ENCODE results near the gene MEOX2.

MEOX2 gene

DNA sequence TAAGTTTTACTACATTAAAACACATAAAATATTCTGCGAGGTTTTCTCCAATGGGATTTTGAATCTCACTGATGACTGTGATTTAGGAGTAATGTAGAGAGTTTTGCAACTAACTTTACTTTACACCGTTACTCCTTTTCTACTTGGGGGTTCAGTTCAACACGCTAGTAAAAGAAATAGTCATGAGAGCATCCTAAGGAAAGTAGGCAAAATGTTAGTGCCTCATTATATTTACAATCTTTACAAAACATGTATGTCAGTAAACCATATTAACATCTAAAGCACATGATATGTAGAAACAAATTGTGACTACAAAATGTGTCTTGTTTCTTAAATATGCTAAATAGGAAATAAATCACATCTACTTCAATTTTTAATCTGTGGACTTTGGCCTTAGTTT is 6.0 kb downstream of the MEOX2 start:
- DNase-seq = no peak

DNA sequence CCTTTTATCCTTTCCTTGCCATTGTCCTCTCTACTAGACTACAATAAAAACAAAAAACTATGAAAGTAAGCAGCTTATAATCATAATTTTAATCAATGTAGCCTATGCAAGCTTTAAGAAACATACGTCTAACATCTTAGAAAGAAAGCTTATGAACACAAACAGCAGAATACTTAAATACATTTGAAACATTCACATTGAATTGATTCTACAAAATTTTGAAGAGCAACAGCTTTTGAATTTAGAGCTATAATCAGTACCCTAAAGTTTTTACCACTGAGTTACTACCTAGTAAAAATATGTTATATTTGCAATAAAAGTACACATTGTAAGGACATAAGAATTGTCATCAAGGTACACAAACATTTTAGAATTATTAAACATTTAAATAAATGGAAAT is 7.2 kb downstream of the MEOX2 start:
- DNase-seq = no peak

- no peak for DNase-seq
Observed at GRCh38 chr7:15678653-15679052, 7.8 kb downstream of the MEOX2 start.

DNA sequence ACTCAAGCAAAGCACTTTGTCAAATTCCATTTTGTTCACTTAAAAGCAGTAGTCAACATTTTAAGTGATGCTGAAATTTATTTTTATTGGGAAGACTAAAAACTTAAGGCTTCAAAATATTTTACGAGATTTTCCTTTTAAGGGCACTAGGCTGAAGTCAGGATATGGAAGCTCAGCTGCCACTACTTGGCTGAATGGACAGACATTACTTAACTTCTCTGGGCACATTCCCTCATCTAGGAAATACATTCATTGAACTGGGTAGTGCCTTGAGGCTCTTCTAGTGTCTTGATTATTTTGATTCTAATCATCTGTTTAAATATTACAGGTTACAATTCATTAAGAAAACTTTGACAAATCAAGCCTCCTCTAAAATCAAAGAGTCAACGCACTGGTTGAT is 11.1 kb downstream of the MEOX2 start:
- DNase-seq = no peak

DNA sequence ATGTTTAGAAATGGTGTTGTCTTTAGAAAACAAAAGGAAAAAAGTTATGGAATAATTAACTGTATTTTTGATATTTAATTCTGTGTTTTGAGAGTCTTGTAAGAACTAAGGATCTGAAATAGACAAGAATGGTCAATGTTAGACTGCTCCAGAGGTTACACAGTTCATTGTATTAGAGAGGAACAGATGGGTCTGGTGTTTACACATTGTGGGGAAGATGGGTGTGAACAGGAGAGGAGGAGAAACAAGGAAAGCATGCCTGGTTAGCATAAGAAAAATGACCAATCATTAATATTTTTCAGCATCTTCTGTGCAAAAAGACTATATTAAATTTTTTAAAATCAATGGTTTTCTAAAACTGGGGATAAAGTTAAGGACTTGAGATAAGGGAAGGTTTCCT is 11.9 kb downstream of the MEOX2 start:
- no peak for DNase-seq

GRCh38 chr7:15669443-15670090 is 16.9 kb downstream of the MEOX2 start:
- no peak for DNase-seq

GRCh38 chr7:15667991-15668390 is 18.5 kb downstream of the MEOX2 start:
- no peak for DNase-seq

DNA sequence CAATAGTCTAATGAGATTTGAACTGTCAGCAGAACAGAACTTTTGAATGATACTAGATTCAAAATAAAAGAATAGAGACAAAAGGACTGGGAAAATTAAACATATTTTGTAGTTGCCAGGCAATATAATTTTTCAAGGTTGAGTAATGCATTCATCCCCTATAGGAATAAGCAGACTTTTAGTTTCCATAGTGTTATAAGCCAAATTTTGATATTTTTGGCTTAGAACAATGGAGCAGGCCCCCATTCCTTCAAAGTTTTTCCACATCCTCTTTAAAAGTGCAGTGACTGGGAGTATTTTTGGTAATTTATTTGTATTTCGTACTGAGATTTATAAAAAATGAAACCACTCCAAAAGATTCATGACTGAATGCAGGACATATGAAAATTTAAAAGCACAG is 24.0 kb downstream of the MEOX2 start:
- DNase-seq = no peak

GRCh38 chr7:15658247-15658646 is 28.2 kb downstream of the MEOX2 start:
- no peak for DNase-seq

DNA sequence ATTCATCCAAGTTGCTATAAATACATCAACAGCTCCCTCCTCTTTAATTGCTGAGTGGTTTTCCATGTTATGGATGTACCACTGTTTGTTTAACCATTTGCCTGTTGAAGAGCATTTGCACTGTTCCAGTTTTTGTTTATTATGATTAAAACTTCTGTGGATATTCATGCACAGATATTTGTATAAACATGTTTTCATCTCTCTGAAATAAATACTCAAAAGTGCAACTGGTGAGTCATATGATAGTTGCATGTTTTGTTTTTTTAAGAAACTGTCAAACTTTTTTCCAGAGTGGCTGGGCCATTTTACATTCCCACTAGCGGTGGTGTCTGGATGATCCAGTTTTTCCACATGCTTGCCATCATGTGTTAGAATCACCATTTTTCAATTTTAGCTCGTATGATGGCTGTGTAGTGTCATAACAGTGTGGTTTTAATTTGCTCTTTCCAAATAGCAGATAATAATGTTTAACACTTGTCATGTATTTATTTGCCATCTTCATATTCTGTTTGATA is 33.6 kb downstream of the MEOX2 start:
- DNase-seq = no peak

DNA sequence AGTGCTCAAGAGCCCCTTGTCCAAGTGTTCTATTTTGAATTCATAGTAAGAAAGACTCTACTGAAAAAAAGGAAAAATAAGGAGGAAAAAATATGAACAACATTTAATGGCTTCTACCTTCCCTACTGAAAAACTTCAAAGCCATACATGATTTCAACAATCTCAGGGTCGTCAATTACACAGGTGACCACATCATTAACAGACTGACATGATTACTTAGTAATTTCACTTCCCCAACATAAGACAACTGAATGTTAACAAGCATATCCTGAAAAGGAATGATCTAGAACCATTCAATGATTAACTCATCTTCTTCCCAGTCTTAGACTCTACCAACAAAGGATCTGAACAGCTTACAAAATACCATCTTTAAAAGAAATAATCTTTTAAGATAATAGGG is 34.8 kb downstream of the MEOX2 start:
- DNase-seq = no peak

DNA sequence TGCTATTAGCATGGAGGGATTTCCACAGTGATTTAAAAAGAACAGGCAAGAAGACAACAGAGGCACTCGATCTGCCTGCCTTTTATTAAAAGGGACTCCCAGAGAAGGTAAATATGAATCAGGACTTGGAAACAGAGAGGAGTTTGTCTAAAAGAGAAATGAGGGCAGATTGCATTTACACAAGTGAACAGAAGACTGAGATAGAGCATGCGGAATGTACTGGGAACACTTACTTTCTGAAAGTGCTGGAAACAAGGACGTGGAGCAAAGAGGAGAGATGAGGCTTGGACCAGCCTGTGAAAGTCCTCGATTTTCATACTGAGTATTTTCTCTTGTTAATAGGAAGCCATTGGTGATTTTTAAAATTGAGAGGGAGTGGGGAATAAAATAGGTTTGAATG is 35.7 kb downstream of the MEOX2 start:
- DNase-seq = no peak

DNA sequence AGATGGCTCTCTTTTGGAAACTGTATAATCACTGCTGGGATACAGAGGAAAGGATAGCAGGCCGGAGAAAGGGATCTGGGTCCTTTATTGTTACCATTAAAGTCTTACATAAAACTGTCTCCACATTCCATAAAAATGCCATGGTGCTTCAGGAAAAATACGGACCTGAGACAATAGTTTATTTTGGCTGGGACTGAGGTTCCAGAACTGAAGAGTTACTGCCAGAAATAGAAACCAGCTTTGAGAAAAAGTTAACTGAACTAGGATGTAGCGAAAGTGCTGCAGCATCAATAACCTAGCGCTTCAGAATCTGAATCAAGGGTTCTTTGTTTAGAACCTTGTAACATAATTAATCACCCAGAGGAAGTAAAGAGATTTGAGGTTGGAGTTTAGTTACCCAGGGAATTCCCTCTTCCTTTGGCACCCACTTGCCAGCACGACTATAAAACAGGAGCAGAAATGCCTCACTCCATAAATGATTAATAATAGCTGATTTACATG is 38.0 kb downstream of the MEOX2 start:
- no peak for DNase-seq

DNA sequence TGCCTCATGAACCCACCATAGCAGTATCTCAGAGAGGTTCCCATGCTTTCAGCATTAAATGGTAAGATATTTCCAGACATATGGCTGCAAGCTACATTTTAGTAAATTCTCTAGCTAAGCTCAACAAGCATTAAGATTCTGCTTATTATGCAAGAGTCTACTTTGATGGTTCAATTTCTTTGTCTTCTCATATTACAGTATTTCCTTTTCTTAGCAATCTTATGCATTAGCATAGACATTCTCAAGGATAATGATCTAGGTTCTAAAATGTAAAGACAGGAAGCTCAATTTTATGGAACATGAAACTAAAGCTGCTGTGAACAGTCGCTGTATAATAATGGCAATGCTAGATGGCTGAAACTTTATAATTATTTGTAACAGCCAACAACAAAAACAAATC is 39.2 kb downstream of the MEOX2 start:
- no peak for DNase-seq

DNA sequence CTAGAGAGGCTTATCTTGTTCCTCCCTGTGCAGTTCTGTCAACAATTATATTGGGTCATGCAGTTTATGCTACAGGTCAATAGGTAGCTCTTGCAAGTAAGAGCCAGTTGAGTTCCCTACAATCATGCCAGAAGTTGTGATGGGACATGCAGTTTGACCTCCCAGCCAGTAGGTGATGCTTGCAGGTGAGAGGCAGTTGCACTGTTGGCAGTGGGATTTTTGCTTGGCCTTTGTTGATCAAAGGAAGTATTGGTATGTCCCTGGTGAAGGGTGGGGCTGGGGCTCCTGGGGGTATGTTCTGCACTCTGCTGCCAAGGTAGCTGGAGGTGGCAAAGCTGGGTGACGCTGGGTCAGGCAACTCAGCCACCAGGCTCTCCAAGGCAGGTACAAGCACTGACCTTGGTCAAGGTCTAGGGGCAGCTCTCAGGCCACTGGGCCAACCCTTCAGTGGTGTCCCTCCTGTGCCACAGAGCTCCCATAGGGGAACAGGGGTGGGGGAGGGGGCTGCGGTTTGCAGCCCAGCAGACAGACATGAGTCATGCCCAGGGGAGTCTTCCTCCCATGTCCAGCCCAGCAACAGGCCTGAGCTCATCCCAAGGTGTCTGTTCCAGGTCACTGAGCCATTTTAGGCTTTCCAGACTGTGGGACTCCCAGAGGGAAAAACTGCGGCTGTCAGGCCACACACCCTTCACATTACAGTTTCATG is 43.3 kb downstream of the MEOX2 start:
- DNase-seq = no peak

GRCh38 chr7:15628876-15629275 is 57.6 kb downstream of the MEOX2 start:
- DNase-seq = no peak

- no peak for DNase-seq
Observed at GRCh38 chr7:15626041-15626440, 60.4 kb downstream of the MEOX2 start.

DNA sequence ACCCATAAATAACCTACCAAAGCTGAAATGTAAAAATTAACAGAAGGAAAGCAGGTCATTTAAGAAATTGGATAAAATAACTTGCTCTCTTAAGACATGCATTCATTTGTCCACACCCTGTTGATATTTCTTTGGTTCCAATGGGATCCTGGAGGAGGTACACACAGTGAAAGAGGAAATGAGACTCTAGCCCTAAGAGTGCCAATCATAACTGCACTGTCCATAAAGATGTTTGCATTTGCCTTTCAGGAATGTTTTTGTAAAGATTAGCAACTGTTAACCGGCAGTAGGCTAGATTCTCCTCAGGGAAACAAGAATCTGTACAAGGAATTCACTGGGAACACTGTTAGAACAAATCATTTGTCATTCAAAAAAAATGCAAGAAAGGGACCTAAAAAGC is 61.0 kb downstream of the MEOX2 start:
- no peak for DNase-seq

GRCh38 chr7:15621468-15621867 is 65.0 kb downstream of the MEOX2 start:
- DNase-seq = no peak

- no peak for DNase-seq
Observed at GRCh38 chr7:15620491-15621185, 65.8 kb downstream of the MEOX2 start.

- DNase-seq = no peak
Observed at GRCh38 chr7:15618275-15618674, 68.2 kb downstream of the MEOX2 start.

GRCh38 chr7:15612205-15612604 is 74.3 kb downstream of the MEOX2 start:
- DNase-seq = no peak

- no peak for DNase-seq
Observed at GRCh38 chr7:15610503-15610902, 76.0 kb downstream of the MEOX2 start.

DNA sequence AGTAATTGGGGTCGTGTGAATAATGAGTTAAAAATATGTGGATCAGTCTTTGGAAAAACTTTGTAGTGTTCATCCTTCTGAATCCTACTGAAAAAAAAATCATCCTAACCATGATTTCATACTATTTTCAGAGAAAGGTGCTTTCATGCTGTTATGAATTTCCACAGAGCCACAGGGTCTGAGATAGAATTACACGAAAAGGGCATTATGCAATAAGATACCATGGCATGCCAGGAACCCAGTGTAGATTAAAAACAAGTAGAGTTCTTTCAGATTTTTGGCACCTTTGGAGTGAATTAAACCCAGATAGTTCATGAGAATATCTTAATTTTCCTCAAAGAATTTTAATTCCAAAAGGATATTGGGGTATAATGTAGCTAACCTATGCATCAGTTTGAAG is 77.2 kb downstream of the MEOX2 start:
- DNase-seq = no peak

All from activated CD4-positive, CD25-positive, alpha-beta regulatory T cell treated with anti-CD3 and anti-CD28 coated beads, Interleukin-2, amount 50 U/mL, for 72 hours (primary cell).